ENCODE data around the gene CEP20. TPM values are rescaled to one million over a fixed set of nuclear protein-coding genes. Genes with fewer than 3 reads are reported as not detected.
"Not testable (repeated sequence)": the region's sequence is repeated elsewhere in the genome, so short reads cannot be mapped to it uniquely, and the experiment has no call there.

CEP20 gene
- total RNA-seq, 1 donor from 2014 or later: 28.2 TPM

DNA sequence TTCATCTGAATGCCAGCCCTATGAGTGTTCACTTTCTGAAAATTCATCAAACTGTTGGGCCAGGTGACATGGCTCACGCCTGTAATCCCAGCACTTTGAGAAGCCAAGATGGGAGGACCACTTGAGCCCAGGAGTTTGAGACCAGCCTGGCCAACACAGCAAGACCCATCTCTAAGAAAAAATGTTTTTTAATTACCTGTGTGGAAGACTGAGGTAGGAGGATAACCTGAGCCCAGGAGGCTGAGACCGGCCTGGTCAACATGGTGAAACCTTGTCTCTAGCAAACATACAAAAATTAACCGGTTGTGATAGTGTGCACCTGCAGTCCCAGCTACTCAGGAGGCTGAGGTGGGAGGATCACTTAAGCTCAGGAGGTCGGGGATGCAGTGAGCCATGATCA lies 41.9 kb downstream of the CEP20 start:
- no peaks in the 10 kb centered on the region for H3K9me3 ChIP-seq
- H3K4me1 ChIP-seq: no peaks in the 10 kb centered on the region
- no peak for DNase-seq (ENCODE audit: extremely low spot score in 2 of 2)
- H3K27ac ChIP-seq: no peak overlapping the region
- no peaks in the 10 kb centered on the region for H3K27me3 ChIP-seq
- peak overlapping the region in 1 of 2 donors; percentile 10 for H3K4me3 ChIP-seq
- intact Hi-C loops (cut with DNase I): no loop called here
- no peaks in the 10 kb centered on the region for H3K36me3 ChIP-seq
- TF ChIP-seq POLR2A (IDR thresholded peaks at IDR 0.05) (no peak), POLR2AphosphoS5 (IDR thresholded peaks at IDR 0.05; ENCODE audit: insufficient read depth in 1 of 2, low read depth in 1 of 2) (no peak)
- TF ChIP-seq, protein P1, sequence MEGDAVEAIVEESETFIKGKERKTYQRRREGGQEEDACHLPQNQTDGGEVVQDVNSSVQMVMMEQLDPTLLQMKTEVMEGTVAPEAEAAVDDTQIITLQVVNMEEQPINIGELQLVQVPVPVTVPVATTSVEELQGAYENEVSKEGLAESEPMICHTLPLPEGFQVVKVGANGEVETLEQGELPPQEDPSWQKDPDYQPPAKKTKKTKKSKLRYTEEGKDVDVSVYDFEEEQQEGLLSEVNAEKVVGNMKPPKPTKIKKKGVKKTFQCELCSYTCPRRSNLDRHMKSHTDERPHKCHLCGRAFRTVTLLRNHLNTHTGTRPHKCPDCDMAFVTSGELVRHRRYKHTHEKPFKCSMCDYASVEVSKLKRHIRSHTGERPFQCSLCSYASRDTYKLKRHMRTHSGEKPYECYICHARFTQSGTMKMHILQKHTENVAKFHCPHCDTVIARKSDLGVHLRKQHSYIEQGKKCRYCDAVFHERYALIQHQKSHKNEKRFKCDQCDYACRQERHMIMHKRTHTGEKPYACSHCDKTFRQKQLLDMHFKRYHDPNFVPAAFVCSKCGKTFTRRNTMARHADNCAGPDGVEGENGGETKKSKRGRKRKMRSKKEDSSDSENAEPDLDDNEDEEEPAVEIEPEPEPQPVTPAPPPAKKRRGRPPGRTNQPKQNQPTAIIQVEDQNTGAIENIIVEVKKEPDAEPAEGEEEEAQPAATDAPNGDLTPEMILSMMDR (IDR thresholded peaks at IDR 0.05): no peak

DNA sequence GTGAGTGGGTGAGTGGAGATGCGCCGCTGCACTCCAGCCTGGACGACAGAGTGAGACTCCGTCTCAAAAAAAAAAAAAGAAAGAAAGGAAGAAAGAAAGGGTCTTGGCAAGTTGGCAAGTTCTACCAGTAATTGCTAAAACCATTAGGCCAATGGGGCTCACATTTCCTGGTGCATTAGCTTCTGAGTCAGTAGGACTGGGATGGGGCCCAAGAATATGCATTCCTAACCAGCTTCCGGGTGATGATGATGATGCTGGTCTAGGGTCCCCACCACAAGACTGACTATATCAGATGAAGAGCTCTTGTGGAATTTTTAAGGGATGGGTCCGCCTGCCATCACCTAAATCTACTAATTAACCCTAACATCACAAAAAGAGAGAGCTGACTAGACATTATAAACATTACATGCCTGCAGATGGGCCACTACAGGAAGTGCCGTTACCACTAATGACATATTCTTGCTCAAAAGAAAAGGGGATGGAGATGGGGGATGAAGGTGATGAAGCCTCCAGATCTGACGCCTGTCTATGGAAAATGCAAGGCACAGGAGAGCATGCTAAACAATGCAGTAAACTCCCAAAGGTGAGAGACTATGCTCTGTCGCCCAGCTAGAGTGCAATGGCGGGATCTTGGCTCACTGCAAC lies 44.6 kb downstream of the CEP20 start:
- no peak for DNase-seq (ENCODE audit: extremely low spot score in 2 of 2)
- Histone ChIP-seq H3K9me3 (no peaks in the 10 kb centered on the region), H3K27ac (no peak overlapping the region), H3K4me3 (no peak overlapping the region), H3K36me3 (no peaks in the 10 kb centered on the region), H3K4me1 (no peaks in the 10 kb centered on the region), H3K27me3 (no peaks in the 10 kb centered on the region)
- TF ChIP-seq, protein P1 (IDR thresholded peaks at IDR 0.05): no peak
- TF ChIP-seq POLR2AphosphoS5 (IDR thresholded peaks at IDR 0.05; ENCODE audit: insufficient read depth in 1 of 2, low read depth in 1 of 2) (no peak), POLR2A (IDR thresholded peaks at IDR 0.05) (no peak)
- intact Hi-C loops (cut with DNase I): no loop called here

DNA sequence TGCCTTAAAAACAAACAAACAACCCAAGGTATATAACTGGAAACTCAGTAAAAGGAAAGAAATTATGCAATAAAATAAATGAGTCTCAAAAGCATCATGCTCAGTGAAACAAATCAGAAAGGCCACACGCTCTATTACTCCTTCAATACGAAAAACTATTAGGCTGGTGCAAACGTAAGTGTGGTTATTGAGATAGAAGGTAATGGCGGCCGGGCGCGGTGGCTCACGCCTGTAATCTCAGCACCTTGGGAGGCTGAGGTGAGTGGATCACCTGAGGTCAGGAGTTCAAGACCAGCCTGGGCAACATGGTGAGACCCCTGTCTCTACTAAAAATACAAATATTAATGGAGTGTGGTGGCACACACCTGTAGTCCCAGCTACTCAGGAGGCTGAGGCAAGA lies 49.2 kb downstream of the CEP20 start:
- H3K27me3 ChIP-seq; H3K4me3 ChIP-seq; H3K9me3 ChIP-seq; DNase-seq (ENCODE audit: extremely low spot score in 2 of 2); H3K4me1 ChIP-seq; intact Hi-C loops (cut with DNase I); H3K27ac ChIP-seq; H3K36me3 ChIP-seq: not testable (repeated sequence)

DNA sequence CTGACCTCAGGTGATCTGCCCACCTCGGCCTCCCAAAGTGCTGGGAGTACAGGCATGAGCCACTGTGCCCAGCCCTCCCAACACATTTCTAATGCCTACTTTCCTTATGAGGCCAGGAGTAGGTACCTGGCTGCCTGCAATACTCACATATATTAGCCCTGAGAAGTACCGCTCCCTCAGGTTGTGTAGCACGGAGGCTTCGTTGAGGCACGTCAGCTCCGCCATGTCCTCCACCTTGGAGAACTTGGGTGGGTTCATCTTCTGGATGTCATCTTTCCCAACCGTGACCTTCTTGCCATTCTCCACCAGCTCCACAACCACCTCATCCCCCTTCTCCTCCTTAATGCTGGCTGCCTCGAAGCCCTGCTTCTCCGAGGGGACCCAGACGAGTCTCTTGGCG lies 50.6 kb downstream of the CEP20 start:
- TF ChIP-seq POLR2AphosphoS5 (IDR thresholded peaks at IDR 0.05; ENCODE audit: insufficient read depth in 1 of 2, low read depth in 1 of 2): no peak
- TF ChIP-seq, protein P1 (IDR thresholded peaks at IDR 0.05): no peak
- no peak for TF ChIP-seq POLR2A (IDR thresholded peaks at IDR 0.05)
- no peaks in the 10 kb centered on the region for H3K27me3 ChIP-seq
- H3K27ac ChIP-seq: no peak overlapping the region
- intact Hi-C loops (cut with DNase I): no loop called here
- no peaks in the 10 kb centered on the region for H3K4me1 ChIP-seq
- DNase-seq (ENCODE audit: extremely low spot score in 2 of 2): no peak
- H3K4me3 ChIP-seq: no peak overlapping the region
- no peaks in the 10 kb centered on the region for H3K36me3 ChIP-seq
- H3K9me3 ChIP-seq: no peaks in the 10 kb centered on the region

DNA sequence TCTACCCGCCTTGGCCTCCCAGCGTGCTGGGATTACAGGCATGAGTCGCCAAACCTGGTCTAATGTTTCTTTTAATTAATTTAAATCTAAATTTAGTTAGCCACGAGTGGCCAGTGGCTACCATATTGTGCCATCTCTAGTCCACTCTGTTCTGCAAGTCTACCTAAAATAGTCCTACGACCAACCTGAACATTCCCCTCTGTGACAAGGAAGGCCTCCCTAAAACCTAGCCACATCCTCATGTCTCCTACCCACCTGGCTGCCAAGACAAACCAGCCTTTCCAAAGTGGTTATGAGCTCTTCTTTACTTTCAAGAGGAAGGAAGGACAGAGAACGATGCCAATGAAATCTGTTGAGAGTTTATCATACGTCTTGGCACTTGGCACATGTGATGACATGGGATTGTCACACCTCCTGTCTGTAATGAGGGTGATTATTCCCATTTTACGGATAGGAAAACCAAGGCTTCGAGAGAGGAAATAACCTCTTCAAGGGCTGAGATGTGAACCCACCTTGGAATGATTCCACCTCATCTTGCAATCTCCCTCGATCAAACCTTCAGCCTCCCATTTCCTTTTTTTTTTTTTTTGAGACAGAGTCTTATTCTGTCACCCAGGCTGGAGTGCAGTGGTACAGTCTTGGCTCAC lies 51.3 kb downstream of the CEP20 start:
- TF ChIP-seq POLR2A (IDR thresholded peaks at IDR 0.05) (no peak), POLR2AphosphoS5 (IDR thresholded peaks at IDR 0.05; ENCODE audit: insufficient read depth in 1 of 2, low read depth in 1 of 2) (no peak)
- TF ChIP-seq, protein P1 (IDR thresholded peaks at IDR 0.05): no peak
- Histone ChIP-seq H3K27me3 (no peaks in the 10 kb centered on the region), H3K4me1 (no peaks in the 10 kb centered on the region), H3K9me3 (no peaks in the 10 kb centered on the region), H3K36me3 (no peaks in the 10 kb centered on the region), H3K27ac (no peak overlapping the region), H3K4me3 (no peak overlapping the region)
- intact Hi-C loops (cut with DNase I): no loop called here
- DNase-seq (ENCODE audit: extremely low spot score in 2 of 2): no peak

Data from vagina (tissue), 2 donors.